HG02852 (cell line): Measurements from ENCODE around the gene KCNN3.
"Not testable (repeated sequence)": the region's sequence is repeated elsewhere in the genome, so short reads cannot be mapped to it uniquely, and the experiment has no call there.

Source experiments
- ATAC-seq: cut with Tn5 transposase; IDR thresholded peaks from one replicate; pipeline ENCODE4 v1.9.1; 2021; ENCODE audit warnings: mild to moderate bottlenecking, moderate library complexity; ENCODE audit not compliant: unreplicated experiment

The KCNN3 gene

GRCh38 chr1:154870115-154870571 lies at the start of gene KCNN3:
Gene KCNN3 (minus strand): TSS chr1:154870281. CDS start chr1:154869964, 317 bp downstream.
- ATAC-seq = peak; percentile 89

GRCh38 chr1:154913273-154913672 lies 43.2 kb upstream of the KCNN3 start:
- no peak for ATAC-seq

- ATAC-seq = no peak
Observed at GRCh38 chr1:154912755-154913154, 42.7 kb upstream of the KCNN3 start.

- no peak for ATAC-seq
Observed at GRCh38 chr1:154911691-154912550, 41.8 kb upstream of the KCNN3 start.

- ATAC-seq = no peak
Observed at GRCh38 chr1:154910851-154911250, 40.8 kb upstream of the KCNN3 start.

- no peak for ATAC-seq
Observed at GRCh38 chr1:154908937-154909336, 38.9 kb upstream of the KCNN3 start.

GRCh38 chr1:154908129-154908528 lies 38.0 kb upstream of the KCNN3 start:
- ATAC-seq = not testable (repeated sequence)

GRCh38 chr1:154906621-154907081 lies 36.6 kb upstream of the KCNN3 start:
- ATAC-seq = no peak

GRCh38 chr1:154902938-154903566 lies 33.0 kb upstream of the KCNN3 start:
- no peak for ATAC-seq

GRCh38 chr1:154901591-154901990 lies 31.5 kb upstream of the KCNN3 start:
- ATAC-seq = no peak

GRCh38 chr1:154899041-154899440 lies 29.0 kb upstream of the KCNN3 start:
- no peak for ATAC-seq

- no peak for ATAC-seq
Observed at GRCh38 chr1:154896771-154897286, 26.7 kb upstream of the KCNN3 start.

- no peak for ATAC-seq
Observed at GRCh38 chr1:154895798-154896197, 25.7 kb upstream of the KCNN3 start.

GRCh38 chr1:154891452-154891851 lies 21.4 kb upstream of the KCNN3 start:
- no peak for ATAC-seq

GRCh38 chr1:154888757-154889156 lies 18.7 kb upstream of the KCNN3 start:
- no peak for ATAC-seq

GRCh38 chr1:154886281-154887015 lies 16.4 kb upstream of the KCNN3 start:
- ATAC-seq = no peak

GRCh38 chr1:154884869-154885701 lies 15.0 kb upstream of the KCNN3 start:
- ATAC-seq = no peak

- ATAC-seq = no peak
Observed at GRCh38 chr1:154883919-154884868, 14.1 kb upstream of the KCNN3 start.
